GM12878 (cell line): Measurements from ENCODE around the gene FAM170B. TPM values are rescaled to one million over a fixed set of nuclear protein-coding genes. Genes with fewer than 3 reads are reported as not detected.

Source experiments
- CEBPZ ChIP-seq: fragments of 150-350 bp; IDR thresholded peaks from 2 replicates; pipeline ENCODE4 v1.6.1; 2016; ENCODE audit warnings: low read depth, low read length
- PAX8 ChIP-seq: fragments of 450-650 bp; IDR thresholded peaks from 2 replicates; pipeline ENCODE4 v1.6.1; 2017; ENCODE audit warnings: mild to moderate bottlenecking, moderate library complexity
- TCF3 ChIP-seq: IDR thresholded peaks from 2 replicates; pipeline ENCODE4 v1.6.1; 2012; ENCODE audit warnings: low read depth, mild to moderate bottlenecking, low read length, borderline replicate concordance; ENCODE audit not compliant: insufficient read depth
- TCF7 ChIP-seq: IDR thresholded peaks from 2 replicates; pipeline ENCODE4 v1.6.1; 2014; ENCODE audit warnings: antibody characterized with exemption, borderline replicate concordance
- ZBTB4 ChIP-seq: fragments of 450-650 bp; formaldehyde crosslinking; IDR thresholded peaks from 2 replicates; pipeline ENCODE4 v1.4.0; 2022; ENCODE audit warnings: mild to moderate bottlenecking, moderate library complexity
- ZBTB40 ChIP-seq: fragments of 450-650 bp; IDR thresholded peaks from 2 replicates; pipeline ENCODE4 v1.6.1; 2016; ENCODE audit warnings: mild to moderate bottlenecking, moderate library complexity, borderline replicate concordance
- ZNF207 ChIP-seq: fragments of 450-650 bp; IDR thresholded peaks from 2 replicates; pipeline ENCODE4 v1.6.1; 2014; ENCODE audit warnings: antibody characterized with exemption, mild to moderate bottlenecking, borderline replicate concordance
- polyA plus RNA-seq, 11 experiments: library from polyadenylated mRNA; depleted of rRNA in 4 of 11; unstranded in 6 of 11; stranded (reverse) in 5 of 11; fragments of >200 nt; fragmentation: Nextera tagmentation in 4 of 11; fragmentation: Illumina TruSeq in 1 of 11; extraction: Ambion mirVana in 4 of 11; extraction: Trizol in 1 of 11; gene quantifications; 1 replicate in 1 of 11; 2 replicates in 10 of 11; pipeline versions ENCODE4 v1.2.1 to v1.2.3, GENCODE V29; 2011 to 2016; ENCODE audit warnings: inconsistent platforms in 2 of 11, missing spikeins in 2 of 11, low read depth in 1 of 11
- total RNA-seq, 4 experiments: library from RNA; depleted of rRNA in 3 of 4; stranded (reverse); fragments of >200 nt in 3 of 4; fragmentation: Illumina TruSeq in 1 of 4; extraction: Trizol in 1 of 4; gene quantifications; 2 replicates each; pipeline versions ENCODE4 v1.2.1 to v1.2.3, GENCODE V29; 2013 to 2021

FAM170B gene
- total and polyA plus RNA-seq, 10 of the 15 experiments (the other 5 are each of a cell fraction or from before 2014, with no cell fraction given) = not detected

- no peak for TF ChIP-seq ZBTB40
- no peak for TF ChIP-seq CEBPZ
- no peak for TF ChIP-seq TCF7
- no peak for TF ChIP-seq PAX8
- no peak for TF ChIP-seq ZNF207
- TF ChIP-seq TCF3 = no peak
- no peak for TF ChIP-seq ZBTB4 (CRISPR knock-in tag)
These were observed 17.1 kb downstream of the FAM170B start (continued) for GRCh38 chr10:49116509-49117375.
